Measurements from ENCODE around the gene SDR39U1. TPM values are rescaled to one million over a fixed set of nuclear protein-coding genes. Genes with fewer than 3 reads are reported as not detected.

SDR39U1 gene
- total and polyA plus RNA-seq, 2 experiments from 2014 or later = 34.1 to 99.7 TPM

DNA sequence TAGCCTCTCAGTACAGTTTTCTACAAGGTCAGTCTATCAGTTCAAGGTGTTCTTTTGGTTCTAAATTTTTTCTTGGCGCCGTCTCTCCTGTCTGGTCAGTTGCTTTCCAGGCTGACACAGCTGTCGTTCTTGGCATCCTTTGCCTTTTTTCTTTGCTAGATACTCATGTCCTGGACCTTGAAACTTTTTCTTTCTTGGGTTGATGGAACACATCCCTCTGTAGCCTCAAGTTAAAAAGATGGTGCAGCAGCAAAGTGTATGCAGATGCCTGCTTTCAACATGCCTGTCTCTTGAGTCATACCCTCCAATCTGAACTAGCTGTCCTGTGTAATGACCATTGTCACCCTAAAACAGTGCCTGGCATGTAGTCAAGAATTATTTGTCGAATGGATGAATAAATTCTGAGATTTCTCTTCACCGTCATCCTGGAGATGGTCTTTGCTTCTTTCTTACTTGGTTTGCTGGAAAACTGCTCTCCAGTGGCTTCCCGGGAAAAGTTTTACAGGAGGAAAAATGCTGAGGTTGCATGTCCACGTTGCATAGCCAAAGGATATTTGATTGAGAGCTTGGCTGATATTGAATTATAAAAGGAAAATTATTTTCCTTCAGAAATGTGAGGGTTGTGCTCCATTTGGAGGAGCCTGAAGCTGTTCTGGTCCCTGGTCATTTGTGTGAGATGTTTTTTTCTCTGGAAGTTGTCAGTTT is 39.1 kb downstream of the SDR39U1 start:
- H3K79me2 ChIP-seq = peaks cover 85% of the 10 kb centered on the region
- no peaks in the 10 kb centered on the region for H3K9me2 ChIP-seq (replicated peaks; ENCODE audit: insufficient read depth)
- H3K4me1 ChIP-seq (ENCODE audit: insufficient read depth) = peaks cover 54% of the 10 kb centered on the region
- H3K4me2 ChIP-seq = peak overlapping the region; percentile 92
- no peaks in the 10 kb centered on the region for H3K9me3 ChIP-seq (ENCODE audit: low read depth)
- H2AFZ ChIP-seq = no peak overlapping the region
- H3K27me3 ChIP-seq = no peaks in the 10 kb centered on the region
- peaks cover 14% of the 10 kb centered on the region for H4K20me1 ChIP-seq (ENCODE audit: insufficient read depth, poor library complexity, severe bottlenecking)
- no peak overlapping the region for H3K4me3 ChIP-seq
- no peak for DNase-seq (ENCODE audit: low spot score)
- no peaks in the 10 kb centered on the region for H3K36me3 ChIP-seq (replicated peaks; ENCODE audit: insufficient read depth, low read depth)
- 77% methylated on average over 7 of the region's 7 CpGs for WGBS (ENCODE audit: low lambda C conversion rate, missing lambda C conversion rate)
- TF ChIP-seq, protein P1, sequence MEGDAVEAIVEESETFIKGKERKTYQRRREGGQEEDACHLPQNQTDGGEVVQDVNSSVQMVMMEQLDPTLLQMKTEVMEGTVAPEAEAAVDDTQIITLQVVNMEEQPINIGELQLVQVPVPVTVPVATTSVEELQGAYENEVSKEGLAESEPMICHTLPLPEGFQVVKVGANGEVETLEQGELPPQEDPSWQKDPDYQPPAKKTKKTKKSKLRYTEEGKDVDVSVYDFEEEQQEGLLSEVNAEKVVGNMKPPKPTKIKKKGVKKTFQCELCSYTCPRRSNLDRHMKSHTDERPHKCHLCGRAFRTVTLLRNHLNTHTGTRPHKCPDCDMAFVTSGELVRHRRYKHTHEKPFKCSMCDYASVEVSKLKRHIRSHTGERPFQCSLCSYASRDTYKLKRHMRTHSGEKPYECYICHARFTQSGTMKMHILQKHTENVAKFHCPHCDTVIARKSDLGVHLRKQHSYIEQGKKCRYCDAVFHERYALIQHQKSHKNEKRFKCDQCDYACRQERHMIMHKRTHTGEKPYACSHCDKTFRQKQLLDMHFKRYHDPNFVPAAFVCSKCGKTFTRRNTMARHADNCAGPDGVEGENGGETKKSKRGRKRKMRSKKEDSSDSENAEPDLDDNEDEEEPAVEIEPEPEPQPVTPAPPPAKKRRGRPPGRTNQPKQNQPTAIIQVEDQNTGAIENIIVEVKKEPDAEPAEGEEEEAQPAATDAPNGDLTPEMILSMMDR (IDR thresholded peaks at IDR 0.05; ENCODE audit: poor library complexity) = no peak
- no peak for TF ChIP-seq EZH2 (IDR thresholded peaks at IDR 0.05; ENCODE audit: borderline replicate concordance)
- TF ChIP-seq EZH2phosphoT487 (IDR thresholded peaks at IDR 0.05; ENCODE audit: low read depth, severe bottlenecking, unreplicated experiment) = no peak
- H3K27ac ChIP-seq = peak overlapping the region; percentile 4

DNA sequence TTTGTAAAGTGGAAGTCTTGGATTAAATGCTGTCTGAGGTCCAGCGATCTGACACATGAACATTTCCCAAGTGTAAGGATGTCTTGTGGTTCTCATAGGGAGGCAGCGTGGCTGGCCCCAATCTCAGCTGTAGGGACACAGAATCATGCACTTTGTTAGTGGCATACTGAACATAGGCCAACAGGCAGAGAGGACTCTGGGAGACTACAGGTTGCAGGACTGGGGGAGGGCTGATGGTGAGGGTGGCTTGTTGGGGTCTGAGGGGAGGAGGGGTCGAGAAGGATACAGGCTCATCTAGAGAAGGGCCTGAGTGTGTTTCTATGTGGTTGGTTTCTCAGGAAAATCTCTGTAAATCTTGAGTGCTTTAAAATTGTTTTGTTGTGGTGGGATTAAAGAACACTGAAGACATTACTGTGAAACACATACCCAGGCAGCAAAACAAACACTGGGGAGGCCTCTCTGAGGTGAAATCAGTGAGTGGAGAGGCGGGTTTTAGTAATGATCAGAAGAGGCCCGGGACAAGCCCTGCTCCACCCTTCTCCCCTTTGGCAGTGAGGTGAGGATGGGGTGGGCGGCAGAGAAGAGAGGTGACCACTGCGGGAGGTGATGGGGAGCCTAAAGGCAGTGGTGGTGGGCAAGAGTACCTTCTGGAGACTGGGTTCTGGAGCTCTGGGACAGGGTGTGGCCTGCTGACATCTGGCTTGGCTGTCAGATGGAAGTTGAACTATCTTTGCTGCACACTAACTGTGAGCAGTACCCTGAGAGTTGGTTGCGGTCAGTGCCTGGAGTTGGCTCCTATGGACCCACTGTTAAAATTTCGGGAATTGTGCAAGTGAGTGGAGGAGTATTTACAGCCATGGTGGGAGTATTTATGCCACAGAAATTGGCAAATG is 40.5 kb downstream of the SDR39U1 start:
- Histone ChIP-seq H3K79me2 (peaks cover 81% of the 10 kb centered on the region), H3K36me3 (replicated peaks; ENCODE audit: insufficient read depth, low read depth) (no peaks in the 10 kb centered on the region), H3K9me2 (replicated peaks; ENCODE audit: insufficient read depth) (no peaks in the 10 kb centered on the region), H4K20me1 (ENCODE audit: insufficient read depth, poor library complexity, severe bottlenecking) (peaks cover 14% of the 10 kb centered on the region), H3K4me1 (ENCODE audit: insufficient read depth) (peaks cover 64% of the 10 kb centered on the region), H3K4me2 (peak overlapping the region; percentile 92), H3K9me3 (ENCODE audit: low read depth) (no peaks in the 10 kb centered on the region), H3K27me3 (no peaks in the 10 kb centered on the region), H3K27ac (peak overlapping the region; percentile 25), H3K4me3 (peak overlapping the region; percentile 6), H2AFZ (no peak overlapping the region)
- TF ChIP-seq, protein P1 (IDR thresholded peaks at IDR 0.05; ENCODE audit: poor library complexity) = no peak
- TF ChIP-seq EZH2 (IDR thresholded peaks at IDR 0.05; ENCODE audit: borderline replicate concordance) (no peak), EZH2phosphoT487 (IDR thresholded peaks at IDR 0.05; ENCODE audit: low read depth, severe bottlenecking, unreplicated experiment) (no peak)
- WGBS (ENCODE audit: low lambda C conversion rate, missing lambda C conversion rate) = 69% methylated on average over 9 of the region's 9 CpGs
- no peak for DNase-seq (ENCODE audit: low spot score)

DNA sequence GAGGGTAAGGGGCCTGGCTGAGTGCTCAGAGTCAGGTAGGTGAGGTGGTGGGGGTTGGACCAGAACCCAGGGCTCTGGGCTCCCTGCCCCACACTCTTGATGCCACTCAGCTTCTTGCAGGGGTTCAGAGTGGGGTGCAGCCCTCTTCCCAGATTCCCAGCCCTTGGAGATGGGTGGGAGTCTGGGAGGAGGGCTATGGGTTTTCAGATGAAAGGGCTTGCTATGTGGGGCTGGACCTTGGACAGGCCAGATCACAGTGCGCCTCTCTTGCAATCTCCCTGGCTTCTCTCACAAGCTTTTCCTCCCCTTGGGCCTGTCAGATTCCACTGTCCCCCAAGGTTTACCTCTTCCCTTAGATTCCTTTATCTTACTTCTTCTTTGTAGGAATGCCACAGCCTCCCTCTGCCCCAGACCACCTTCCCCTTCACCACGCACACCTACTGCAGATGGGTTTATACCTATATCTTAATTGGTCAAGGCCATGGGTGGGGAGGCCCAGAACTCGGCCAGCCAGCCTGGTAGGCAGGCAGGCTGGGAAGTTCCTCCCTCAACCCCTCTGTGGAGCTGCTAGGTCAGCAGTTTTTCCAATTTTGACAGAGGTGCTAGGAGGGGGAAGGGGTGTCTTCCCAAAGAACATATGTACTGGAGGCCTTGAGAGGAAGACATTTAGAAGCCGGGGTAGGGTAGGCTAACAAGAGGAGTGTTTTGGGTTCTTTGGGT is 42.4 kb downstream of the SDR39U1 start:
- Histone ChIP-seq H3K36me3 (replicated peaks; ENCODE audit: insufficient read depth, low read depth) (no peaks in the 10 kb centered on the region), H3K4me2 (peak overlapping the region; percentile 92), H3K9me3 (ENCODE audit: low read depth) (no peaks in the 10 kb centered on the region), H3K27ac (peak overlapping the region; percentile 95), H3K9me2 (replicated peaks; ENCODE audit: insufficient read depth) (no peaks in the 10 kb centered on the region), H4K20me1 (ENCODE audit: insufficient read depth, poor library complexity, severe bottlenecking) (peaks cover 14% of the 10 kb centered on the region), H3K4me3 (peak overlapping the region; percentile 60), H3K4me1 (ENCODE audit: insufficient read depth) (peaks cover 64% of the 10 kb centered on the region), H2AFZ (peak overlapping the region; percentile 37), H3K27me3 (no peaks in the 10 kb centered on the region), H3K79me2 (peaks cover 63% of the 10 kb centered on the region)
- no peak for TF ChIP-seq EZH2phosphoT487 (IDR thresholded peaks at IDR 0.05; ENCODE audit: low read depth, severe bottlenecking, unreplicated experiment)
- TF ChIP-seq EZH2 (IDR thresholded peaks at IDR 0.05; ENCODE audit: borderline replicate concordance) = no peak
- TF ChIP-seq, protein P1 (IDR thresholded peaks at IDR 0.05; ENCODE audit: poor library complexity) = no peak
- WGBS (ENCODE audit: low lambda C conversion rate, missing lambda C conversion rate) = 56% methylated on average over 4 of the region's 4 CpGs
- DNase-seq (ENCODE audit: low spot score) = no peak

Data from hepatocyte (in vitro differentiated cells).